Endothelial cell of umbilical vein (primary cell): ENCODE measurements around the gene RHOA. TPM values are rescaled to one million over a fixed set of nuclear protein-coding genes. Genes with fewer than 3 reads are reported as not detected.

ENCODE experiments used
- BruUV-seq: library from RNA; stranded (reverse); fragments of 400-500 nt; replicated peaks from 2 replicates; lab custom pipeline; 2021; lab: Mats Ljungman, UMichigan
- CTCF ChIA-PET: fragments of 300-600, 350-600 bp; sonication (Branson Sonifier 250); formaldehyde crosslinking; loops from one replicate; lab custom pipeline; 2021; ENCODE audit warnings: antibody characterized with exemption, inconsistent platforms; lab: Charles Lee
- POLR2A ChIA-PET: fragments of 300-600, 350-600 bp; sonication (Branson Sonifier 250); formaldehyde crosslinking; loops from one replicate; lab custom pipeline; 2021; ENCODE audit warnings: antibody characterized with exemption, inconsistent platforms; lab: Charles Lee
- DNase-seq: peaks from one replicate; pipeline ENCODE4 v3.0.0-alpha.2; 2011; ENCODE audit warnings: low read depth, low spot score
- FAIRE-seq: peaks from 2 replicates; lab custom pipeline; 2011; peaks lifted over from hg19 to GRCh38; lab: Jason Lieb, UNC
- H2AFZ ChIP-seq: 2 replicates; pipeline ENCODE4 v1.6.0; 2012; ENCODE audit warnings: low read depth, low read length, control low read depth, inconsistent platforms
- H3K27ac ChIP-seq: 2 replicates; pipeline ENCODE4 v1.5.1; 2011; ENCODE audit warnings: low read depth, mild to moderate bottlenecking, control low read depth, low read length, moderate library complexity; ENCODE audit not compliant: insufficient read depth
- H3K27me3 ChIP-seq, 2 experiments: 2 replicates each; pipeline versions ENCODE4 v1.6.0 to v1.6.1; 2011; ENCODE audit warnings: low read length in 2 of 2, mixed read lengths in 1 of 2; ENCODE audit not compliant: control insufficient read depth in 2 of 2, insufficient read depth in 2 of 2
- H3K36me3 ChIP-seq, 2 experiments: 2 replicates in 1 of 2; 3 replicates in 1 of 2; pipeline ENCODE4 v1.5.1; 2011; ENCODE audit warnings: low read length in 2 of 2, mild to moderate bottlenecking in 1 of 2, moderate library complexity in 1 of 2; ENCODE audit not compliant: control insufficient read depth in 2 of 2, insufficient read depth in 2 of 2; ENCODE audit errors: extremely low read depth in 1 of 2
- H3K4me1 ChIP-seq: 3 replicates; pipeline ENCODE4 v1.5.1; 2011; ENCODE audit warnings: mild to moderate bottlenecking, low read length; ENCODE audit not compliant: control insufficient read depth, insufficient read depth; ENCODE audit errors: extremely low read depth
- H3K4me2 ChIP-seq: 2 replicates; pipeline ENCODE4 v1.6.1; 2011; ENCODE audit warnings: low read length, control low read depth, mixed read lengths; ENCODE audit not compliant: insufficient read depth
- H3K4me3 ChIP-seq, 3 experiments: fragments of 200-600 bp in 1 of 3; sonication (generic), shearing (Covaris generic) in 1 of 3; replicated peaks in 1 of 3; 2 replicates each; pipeline ENCODE4 v1.5.1; 2011 to 2016; ENCODE audit warnings: control low read depth in 3 of 3, low read length in 3 of 3, mild to moderate bottlenecking in 2 of 3, inconsistent platforms in 1 of 3, low read depth in 1 of 3, moderate library complexity in 1 of 3; ENCODE audit not compliant: insufficient read depth in 1 of 3
- H3K79me2 ChIP-seq: 2 replicates; pipeline ENCODE4 v1.6.0; 2012; ENCODE audit warnings: low read length, inconsistent platforms; ENCODE audit not compliant: control insufficient read depth, insufficient read depth
- H3K9ac ChIP-seq: replicated peaks from 2 replicates; pipeline ENCODE3; 2011; ENCODE audit warnings: low read length, control low read depth; ENCODE audit not compliant: insufficient read depth; ENCODE audit errors: extremely low read depth
- H3K9me1 ChIP-seq: replicated peaks from 3 replicates; pipeline ENCODE4 v1.6.0; 2011; ENCODE audit warnings: mild to moderate bottlenecking, low read length; ENCODE audit not compliant: control insufficient read depth, insufficient read depth; ENCODE audit errors: extremely low read depth
- H3K9me3 ChIP-seq: replicated peaks from 2 replicates; pipeline ENCODE4 v1.5.1; 2012; ENCODE audit warnings: low read length, inconsistent platforms; ENCODE audit not compliant: control insufficient read depth, insufficient read depth
- H4K20me1 ChIP-seq: replicated peaks from 2 replicates; pipeline ENCODE3; 2011; ENCODE audit warnings: mild to moderate bottlenecking, low read length; ENCODE audit not compliant: control insufficient read depth, insufficient read depth; ENCODE audit errors: extremely low read depth
- EZH2 ChIP-seq: IDR thresholded peaks from 2 replicates; pipeline ENCODE4 v1.6.1; 2012; ENCODE audit warnings: borderline replicate concordance, low read depth, mild to moderate bottlenecking, moderate library complexity, low read length, inconsistent platforms; ENCODE audit not compliant: severe bottlenecking
- FOS ChIP-seq: IDR thresholded peaks from 2 replicates; pipeline ENCODE4 v1.6.1; 2011; ENCODE audit warnings: mild to moderate bottlenecking, low read length, moderate library complexity, borderline replicate concordance; ENCODE audit not compliant: insufficient read depth
- GATA2 ChIP-seq: IDR thresholded peaks from 2 replicates; pipeline ENCODE4 v1.7.0; 2011; ENCODE audit warnings: low read depth, mild to moderate bottlenecking, moderate library complexity, mixed read lengths, low read length; ENCODE audit not compliant: insufficient read length, insufficient read depth
- JUN ChIP-seq: IDR thresholded peaks from 2 replicates; pipeline ENCODE4 v1.6.1; 2011; ENCODE audit warnings: borderline replicate concordance, low read depth; ENCODE audit not compliant: insufficient read length, insufficient read depth
- MYC ChIP-seq: IDR thresholded peaks from one replicate; pipeline ENCODE4 v1.6.1; 2011; ENCODE audit warnings: mild to moderate bottlenecking, low read depth, low read length
- POLR2A ChIP-seq: IDR thresholded peaks from 2 replicates; pipeline ENCODE4 v1.6.1; 2012; ENCODE audit warnings: low read depth, mild to moderate bottlenecking, control low read depth, low read length
- POLR2AphosphoS5 ChIP-seq: IDR thresholded peaks from 2 replicates; pipeline ENCODE4 v1.6.1; 2012; ENCODE audit warnings: low read depth, mild to moderate bottlenecking, control low read depth, low read length, moderate library complexity; ENCODE audit not compliant: insufficient read depth
- dilution Hi-C: fragments of 300-500 bp; cut with MboI; formaldehyde crosslinking; loops from one replicate; pipeline ENCODE4 v1.15.0; 2019; ENCODE audit warnings: low sequenced_read_pairs; ENCODE audit not compliant: extremely low pct_ligation_motif_present
- intact Hi-C: fragments of 100-400 bp; cut with micrococcal nuclease; formaldehyde crosslinking; loops from one replicate; pipeline ENCODE4 v1.10.0; 2022
- polyA plus RNA-seq, 4 experiments: library from polyadenylated mRNA; depleted of rRNA in 3 of 4; stranded (reverse) in 3 of 4; unstranded in 1 of 4; fragments of >200 nt; gene quantifications; 2 replicates each; pipeline versions ENCODE4 v1.2.1 to v1.2.3, GENCODE V29; 2011 to 2012; ENCODE audit warnings: missing spikeins in 1 of 4
- total RNA-seq: library from RNA; stranded (reverse); gene quantifications from 2 replicates; pipeline ENCODE4 v1.2.3, GENCODE V29; 2021
- TF ChIP-seq, protein P1 (sequence below): IDR thresholded peaks from 2 replicates; pipeline ENCODE4 v1.6.1; 2011; ENCODE audit not compliant: insufficient read depth, insufficient read length
- TF ChIP-seq, protein P2 (sequence below), 2 donors: IDR thresholded peaks; 1 replicate in 1 of 2; 2 replicates in 1 of 2; pipeline ENCODE4 v1.5.1; 2011; ENCODE audit warnings: low read length in 2 of 2, mild to moderate bottlenecking in 2 of 2, moderate library complexity in 2 of 2, control low read depth in 1 of 2, inconsistent platforms in 1 of 2, low read depth in 1 of 2; ENCODE audit not compliant: insufficient read depth in 1 of 2; ENCODE audit errors: extremely low read depth in 1 of 2

RHOA gene
- total and polyA plus RNA-seq, 2 donors (not counting 3 experiments of a cell fraction or from before 2014, with no cell fraction given) = 450 to 580 TPM

DNA sequence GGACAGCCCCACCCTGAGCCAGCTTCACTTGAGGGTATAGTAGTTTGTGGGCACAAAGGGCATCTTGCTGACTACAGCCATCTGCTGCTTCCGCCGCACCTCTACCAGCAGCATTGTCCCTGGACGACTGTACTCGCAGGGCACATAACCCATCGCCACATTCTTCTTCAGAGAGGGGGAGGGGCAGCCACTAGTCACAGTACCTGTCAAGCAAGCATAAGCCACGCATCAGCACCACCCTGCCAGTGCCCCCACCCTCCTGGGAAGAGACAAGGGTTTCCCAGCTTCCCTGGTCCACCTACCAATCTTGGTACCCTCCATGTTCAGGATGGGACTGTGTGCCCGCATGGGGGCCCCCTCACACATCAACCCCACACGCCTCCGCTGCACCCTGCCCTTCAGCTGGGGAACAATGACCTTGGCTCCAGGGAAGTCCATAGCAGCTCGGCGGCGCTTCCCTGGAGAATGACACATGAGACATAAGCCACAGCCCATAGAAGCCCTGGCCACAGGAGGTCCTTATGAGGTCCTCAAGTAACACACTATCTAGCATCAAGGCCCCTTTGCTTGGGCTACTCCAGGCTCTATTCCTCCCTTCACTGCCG is 5.8 kb upstream of the RHOA start:
- dilution Hi-C loops = no loop called here
- Histone ChIP-seq H4K20me1 (no peaks in the 10 kb centered on the region), H3K9me3 (no peaks in the 10 kb centered on the region), H2AFZ (no peak overlapping the region), H3K9me1 (no peaks in the 10 kb centered on the region), H3K4me1 (peaks cover 19% of the 10 kb centered on the region), H3K4me2 (no peak overlapping the region), H3K9ac (no peak overlapping the region), H3K27me3 (no peaks in the 10 kb centered on the region), H3K36me3 (peaks cover 0 to 8% of the 10 kb centered on the region in 2 experiments), H3K79me2 (peaks cover 12% of the 10 kb centered on the region), H3K4me3 (no peak overlapping the region), H3K27ac (no peak overlapping the region)
- POLR2A ChIA-PET = no interaction called here
- no peak for TF ChIP-seq GATA2
- TF ChIP-seq, protein P1, sequence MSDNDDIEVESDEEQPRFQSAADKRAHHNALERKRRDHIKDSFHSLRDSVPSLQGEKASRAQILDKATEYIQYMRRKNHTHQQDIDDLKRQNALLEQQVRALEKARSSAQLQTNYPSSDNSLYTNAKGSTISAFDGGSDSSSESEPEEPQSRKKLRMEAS = no peak
- no peak for TF ChIP-seq FOS
- no peak for TF ChIP-seq POLR2AphosphoS5
- TF ChIP-seq POLR2A = no peak
- TF ChIP-seq JUN = no peak
- TF ChIP-seq MYC = no peak
- TF ChIP-seq, protein P2, sequence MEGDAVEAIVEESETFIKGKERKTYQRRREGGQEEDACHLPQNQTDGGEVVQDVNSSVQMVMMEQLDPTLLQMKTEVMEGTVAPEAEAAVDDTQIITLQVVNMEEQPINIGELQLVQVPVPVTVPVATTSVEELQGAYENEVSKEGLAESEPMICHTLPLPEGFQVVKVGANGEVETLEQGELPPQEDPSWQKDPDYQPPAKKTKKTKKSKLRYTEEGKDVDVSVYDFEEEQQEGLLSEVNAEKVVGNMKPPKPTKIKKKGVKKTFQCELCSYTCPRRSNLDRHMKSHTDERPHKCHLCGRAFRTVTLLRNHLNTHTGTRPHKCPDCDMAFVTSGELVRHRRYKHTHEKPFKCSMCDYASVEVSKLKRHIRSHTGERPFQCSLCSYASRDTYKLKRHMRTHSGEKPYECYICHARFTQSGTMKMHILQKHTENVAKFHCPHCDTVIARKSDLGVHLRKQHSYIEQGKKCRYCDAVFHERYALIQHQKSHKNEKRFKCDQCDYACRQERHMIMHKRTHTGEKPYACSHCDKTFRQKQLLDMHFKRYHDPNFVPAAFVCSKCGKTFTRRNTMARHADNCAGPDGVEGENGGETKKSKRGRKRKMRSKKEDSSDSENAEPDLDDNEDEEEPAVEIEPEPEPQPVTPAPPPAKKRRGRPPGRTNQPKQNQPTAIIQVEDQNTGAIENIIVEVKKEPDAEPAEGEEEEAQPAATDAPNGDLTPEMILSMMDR (IDR thresholded peaks at IDR 0.05; ENCODE audit: extremely low read depth in 1 of 2, insufficient read depth in 1 of 2, low read depth in 1 of 2, low read length in 2 of 2) = no peak
- no peak for TF ChIP-seq EZH2
- DNase-seq = no peak
- no peak for FAIRE-seq
- no TSS peak for BruUV-seq
- CTCF ChIA-PET = interaction anchor here (1.2 kb wide), 1 partner anchor 9 kb away, joined by 3 read pairs; no protein-coding TSS in a partner anchor
- intact Hi-C loops = no loop called here
